ENCODE measurements around the gene KIAA0930.

The KIAA0930 gene

GRCh38 chr22:45254789-45255278 is 14.1 kb upstream of the KIAA0930 start:
- Mint-ChIP-seq H3K36me3 (ENCODE audit: low read depth) (no peaks in the 10 kb centered on the region), H3K4me3 (no peak overlapping the region), H3K4me1 (ENCODE audit: low read depth) (peaks cover 10% of the 10 kb centered on the region), H3K27me3 (ENCODE audit: low read depth) (no peaks in the 10 kb centered on the region), H3K27ac (peak overlapping the region; percentile 74), H3K9me3 (no peaks in the 10 kb centered on the region)
- DNase-seq (ENCODE audit: low spot score), result peak; percentile 25

- H3K4me1 Mint-ChIP-seq (ENCODE audit: low read depth), result peaks cover 10% of the 10 kb centered on the region
- H3K9me3 Mint-ChIP-seq, result no peaks in the 10 kb centered on the region
- no peak overlapping the region for H3K27ac Mint-ChIP-seq
- no peak for DNase-seq (ENCODE audit: low spot score)
- H3K27me3 Mint-ChIP-seq (ENCODE audit: low read depth), result no peaks in the 10 kb centered on the region
- no peak overlapping the region for H3K4me3 Mint-ChIP-seq
- H3K36me3 Mint-ChIP-seq (ENCODE audit: low read depth), result no peaks in the 10 kb centered on the region
These were observed 13.7 kb upstream of the KIAA0930 start for GRCh38 chr22:45254388-45254787.

- Mint-ChIP-seq H3K4me3 (no peak overlapping the region), H3K9me3 (no peaks in the 10 kb centered on the region), H3K27me3 (ENCODE audit: low read depth) (no peaks in the 10 kb centered on the region), H3K4me1 (ENCODE audit: low read depth) (peaks cover 10% of the 10 kb centered on the region), H3K36me3 (ENCODE audit: low read depth) (no peaks in the 10 kb centered on the region), H3K27ac (no peak overlapping the region)
- DNase-seq (ENCODE audit: low spot score), result no peak
These were observed 12.4 kb upstream of the KIAA0930 start for GRCh38 chr22:45253039-45253641.

- no peaks in the 10 kb centered on the region for H3K36me3 Mint-ChIP-seq (ENCODE audit: low read depth)
- H3K27me3 Mint-ChIP-seq (ENCODE audit: low read depth), result no peaks in the 10 kb centered on the region
- H3K4me3 Mint-ChIP-seq, result no peak overlapping the region
- DNase-seq (ENCODE audit: low spot score), result no peak
- no peaks in the 10 kb centered on the region for H3K9me3 Mint-ChIP-seq
- H3K4me1 Mint-ChIP-seq (ENCODE audit: low read depth), result peaks cover 10% of the 10 kb centered on the region
- H3K27ac Mint-ChIP-seq, result no peak overlapping the region
These were observed 11.1 kb upstream of the KIAA0930 start for GRCh38 chr22:45251825-45252224.

GRCh38 chr22:45248832-45249561 is 8.3 kb upstream of the KIAA0930 start:
- no peaks in the 10 kb centered on the region for H3K36me3 Mint-ChIP-seq (ENCODE audit: low read depth)
- H3K4me3 Mint-ChIP-seq, result no peak overlapping the region
- no peak for DNase-seq (ENCODE audit: low spot score)
- H3K27me3 Mint-ChIP-seq (ENCODE audit: low read depth), result no peaks in the 10 kb centered on the region
- no peaks in the 10 kb centered on the region for H3K9me3 Mint-ChIP-seq
- H3K27ac Mint-ChIP-seq, result no peak overlapping the region
- no peaks in the 10 kb centered on the region for H3K4me1 Mint-ChIP-seq (ENCODE audit: low read depth)

GRCh38 chr22:45246060-45246985 is 5.6 kb upstream of the KIAA0930 start:
- Mint-ChIP-seq H3K36me3 (ENCODE audit: low read depth) (no peaks in the 10 kb centered on the region), H3K9me3 (no peaks in the 10 kb centered on the region), H3K4me1 (ENCODE audit: low read depth) (peaks cover 4% of the 10 kb centered on the region), H3K27ac (no peak overlapping the region), H3K4me3 (no peak overlapping the region), H3K27me3 (ENCODE audit: low read depth) (no peaks in the 10 kb centered on the region)
- DNase-seq (ENCODE audit: low spot score), result no peak

GRCh38 chr22:45244916-45245315 is 4.2 kb upstream of the KIAA0930 start:
- no peak overlapping the region for H3K27ac Mint-ChIP-seq
- no peak overlapping the region for H3K4me3 Mint-ChIP-seq

GRCh38 chr22:45242778-45243191 is 2.1 kb upstream of the KIAA0930 start:
- Mint-ChIP-seq H3K36me3 (ENCODE audit: low read depth) (no peaks in the 10 kb centered on the region), H3K27ac (no peak overlapping the region), H3K4me1 (ENCODE audit: low read depth) (peaks cover 5% of the 10 kb centered on the region), H3K27me3 (ENCODE audit: low read depth) (no peaks in the 10 kb centered on the region), H3K4me3 (no peak overlapping the region), H3K9me3 (no peaks in the 10 kb centered on the region)
- no peak for DNase-seq (ENCODE audit: low spot score)

More at GRCh38 chr22:45244916-45245315, 4.2 kb upstream of the KIAA0930 start:
- DNase-seq (ENCODE audit: low spot score), result no peak
- H3K9me3 Mint-ChIP-seq, result no peaks in the 10 kb centered on the region
- H3K27me3 Mint-ChIP-seq (ENCODE audit: low read depth), result no peaks in the 10 kb centered on the region
- H3K36me3 Mint-ChIP-seq (ENCODE audit: low read depth), result no peaks in the 10 kb centered on the region
- peaks cover 5% of the 10 kb centered on the region for H3K4me1 Mint-ChIP-seq (ENCODE audit: low read depth)

- Mint-ChIP-seq H3K27me3 (ENCODE audit: low read depth) (no peaks in the 10 kb centered on the region), H3K9me3 (no peaks in the 10 kb centered on the region), H3K4me1 (ENCODE audit: low read depth) (peaks cover 5% of the 10 kb centered on the region), H3K36me3 (ENCODE audit: low read depth) (no peaks in the 10 kb centered on the region), H3K4me3 (peak overlapping the region; percentile 92), H3K27ac (peak overlapping the region; percentile 80)
- DNase-seq (ENCODE audit: low spot score), result peak; percentile 15
These were observed 437 bp downstream of the KIAA0930 start for GRCh38 chr22:45240104-45240809.

GRCh38 chr22:45239681-45240051 is 1.0 kb downstream of the KIAA0930 start:
- H3K4me3 Mint-ChIP-seq, result peak overlapping the region; percentile 92
- H3K27me3 Mint-ChIP-seq (ENCODE audit: low read depth), result no peaks in the 10 kb centered on the region

GRCh38 chr22:45238957-45239680 is 1.6 kb downstream of the KIAA0930 start:
- Mint-ChIP-seq H3K27ac (peak overlapping the region; percentile 36), H3K9me3 (no peaks in the 10 kb centered on the region), H3K36me3 (ENCODE audit: low read depth) (no peaks in the 10 kb centered on the region), H3K4me1 (ENCODE audit: low read depth) (peaks cover 5% of the 10 kb centered on the region), H3K27me3 (ENCODE audit: low read depth) (no peaks in the 10 kb centered on the region), H3K4me3 (peak overlapping the region; percentile 92)
- DNase-seq (ENCODE audit: low spot score), result no peak

More at GRCh38 chr22:45239681-45240051, 1.0 kb downstream of the KIAA0930 start:
- Mint-ChIP-seq H3K36me3 (ENCODE audit: low read depth) (no peaks in the 10 kb centered on the region), H3K9me3 (no peaks in the 10 kb centered on the region), H3K27ac (peak overlapping the region; percentile 36), H3K4me1 (ENCODE audit: low read depth) (peaks cover 5% of the 10 kb centered on the region)
- no peak for DNase-seq (ENCODE audit: low spot score)

GRCh38 chr22:45238076-45238956 is 2.4 kb downstream of the KIAA0930 start:
- Mint-ChIP-seq H3K4me1 (ENCODE audit: low read depth) (peaks cover 5% of the 10 kb centered on the region), H3K36me3 (ENCODE audit: low read depth) (no peaks in the 10 kb centered on the region), H3K4me3 (peak overlapping the region; percentile 17), H3K9me3 (no peaks in the 10 kb centered on the region), H3K27ac (no peak overlapping the region), H3K27me3 (ENCODE audit: low read depth) (no peaks in the 10 kb centered on the region)
- DNase-seq (ENCODE audit: low spot score), result no peak

Data from T-helper 2 cell treated with Interferon-gamma antibody and Interleukin-4, amounts not matched to agents 5 μg/mL and 100 μg/mL, for 36 hours (primary cell).